Measurements from ENCODE around the gene SRSF12. TPM values are rescaled to one million over a fixed set of nuclear protein-coding genes. Genes with fewer than 3 reads are reported as not detected.

SRSF12 gene
- total and polyA plus RNA-seq, 2 donors (not counting 3 experiments of a cell fraction or from before 2014, with no cell fraction given) = 0.07 to 0.18 TPM

- H3K79me2 ChIP-seq (ENCODE audit: control insufficient read depth, insufficient read depth, low read length) = peaks cover 21% of the 10 kb centered on the region
- H3K4me1 ChIP-seq (ENCODE audit: control insufficient read depth, extremely low read depth, insufficient read depth, low read length) = peaks cover 6% of the 10 kb centered on the region
- no peak overlapping the region for H3K27ac ChIP-seq (ENCODE audit: insufficient read depth, low read depth, low read length)
- ChIA-PET CTCF (no interaction called here), POLR2A (interaction anchor here (1.2 kb wide), 1 partner anchor 744 kb away, joined by 4 read pairs; the partner anchor contains the start of gene CASP8AP2)
- no peaks in the 10 kb centered on the region for H3K27me3 ChIP-seq (ENCODE audit: control insufficient read depth in 2 of 2, insufficient read depth in 2 of 2, low read length in 2 of 2)
- H3K9me1 ChIP-seq (replicated peaks; ENCODE audit: control insufficient read depth, extremely low read depth, insufficient read depth, low read length) = no peaks in the 10 kb centered on the region
- TF ChIP-seq MYC (IDR thresholded peaks at IDR 0.05; ENCODE audit: low read depth, low read length) (no peak), EZH2 (IDR thresholded peaks at IDR 0.05; ENCODE audit: borderline replicate concordance, low read depth, low read length, severe bottlenecking) (no peak), POLR2AphosphoS5 (IDR thresholded peaks at IDR 0.05; ENCODE audit: insufficient read depth, low read depth, low read length) (no peak), FOS (IDR thresholded peaks at IDR 0.05; ENCODE audit: borderline replicate concordance, insufficient read depth, low read length) (no peak), POLR2A (IDR thresholded peaks at IDR 0.05; ENCODE audit: low read depth, low read length) (no peak), GATA2 (IDR thresholded peaks at IDR 0.05; ENCODE audit: insufficient read depth, insufficient read length, low read depth, low read length) (no peak), CTCF (IDR thresholded peaks at IDR 0.05; ENCODE audit: extremely low read depth in 1 of 2, insufficient read depth in 1 of 2, low read depth in 1 of 2, low read length in 2 of 2) (no peak), JUN (IDR thresholded peaks at IDR 0.05; ENCODE audit: borderline replicate concordance, insufficient read depth, insufficient read length, low read depth) (no peak)
- TF ChIP-seq, protein P1, sequence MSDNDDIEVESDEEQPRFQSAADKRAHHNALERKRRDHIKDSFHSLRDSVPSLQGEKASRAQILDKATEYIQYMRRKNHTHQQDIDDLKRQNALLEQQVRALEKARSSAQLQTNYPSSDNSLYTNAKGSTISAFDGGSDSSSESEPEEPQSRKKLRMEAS (IDR thresholded peaks at IDR 0.05; ENCODE audit: insufficient read depth, insufficient read length) = no peak
- BruUV-seq (replicated peaks) = no TSS peak
- H3K4me3 ChIP-seq (replicated peaks in 1 of 3; ENCODE audit: insufficient read depth in 1 of 3, low read depth in 1 of 3, low read length in 3 of 3) = no peak overlapping the region
- H3K9me3 ChIP-seq (replicated peaks; ENCODE audit: control insufficient read depth, insufficient read depth, low read length) = no peaks in the 10 kb centered on the region
- no peak overlapping the region for H3K9ac ChIP-seq (replicated peaks; ENCODE audit: extremely low read depth, insufficient read depth, low read length)
- no peak overlapping the region for H2AFZ ChIP-seq (ENCODE audit: low read depth, low read length)
- dilution Hi-C loops (cut with MboI; ENCODE audit: extremely low pct_ligation_motif_present, low sequenced_read_pairs) = no loop called here
- intact Hi-C loops (cut with micrococcal nuclease) = loop anchor here (10.0 kb wide), 1 partner anchor 1931 kb away; the partner anchor contains the start of gene ZNF292
- peaks cover 8 to 12% of the 10 kb centered on the region in 2 experiments for H3K36me3 ChIP-seq (ENCODE audit: control insufficient read depth in 2 of 2, extremely low read depth in 1 of 2, insufficient read depth in 2 of 2, low read length in 2 of 2)
- DNase-seq (ENCODE audit: low read depth, low spot score) (no peak), FAIRE-seq (no peak)
- no peak overlapping the region for H3K4me2 ChIP-seq (ENCODE audit: insufficient read depth, low read length)
- H4K20me1 ChIP-seq (replicated peaks; ENCODE audit: control insufficient read depth, extremely low read depth, insufficient read depth, low read length) = peaks cover 11% of the 10 kb centered on the region
Measured at GRCh38 chr6:89085409-89086205, 32.3 kb downstream of the SRSF12 start.

Data from endothelial cell of umbilical vein (primary cell).